ENCODE measurements around the gene CSF1.
"Not testable (repeated sequence)": the region's sequence is repeated elsewhere in the genome, so short reads cannot be mapped to it uniquely, and the experiment has no call there.

CSF1 gene, protein sequence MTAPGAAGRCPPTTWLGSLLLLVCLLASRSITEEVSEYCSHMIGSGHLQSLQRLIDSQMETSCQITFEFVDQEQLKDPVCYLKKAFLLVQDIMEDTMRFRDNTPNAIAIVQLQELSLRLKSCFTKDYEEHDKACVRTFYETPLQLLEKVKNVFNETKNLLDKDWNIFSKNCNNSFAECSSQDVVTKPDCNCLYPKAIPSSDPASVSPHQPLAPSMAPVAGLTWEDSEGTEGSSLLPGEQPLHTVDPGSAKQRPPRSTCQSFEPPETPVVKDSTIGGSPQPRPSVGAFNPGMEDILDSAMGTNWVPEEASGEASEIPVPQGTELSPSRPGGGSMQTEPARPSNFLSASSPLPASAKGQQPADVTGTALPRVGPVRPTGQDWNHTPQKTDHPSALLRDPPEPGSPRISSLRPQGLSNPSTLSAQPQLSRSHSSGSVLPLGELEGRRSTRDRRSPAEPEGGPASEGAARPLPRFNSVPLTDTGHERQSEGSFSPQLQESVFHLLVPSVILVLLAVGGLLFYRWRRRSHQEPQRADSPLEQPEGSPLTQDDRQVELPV

GRCh38 chr1:109910123-109910962 is at the start of gene CSF1:
TSS of gene CSF1 (plus strand) at chr1:109910849. CDS start at chr1:109911024, 175 bp downstream.
- DNase-seq (ENCODE audit: low read depth): peak; percentile 76

- not testable (repeated sequence) for DNase-seq (ENCODE audit: low read depth)
Observed at GRCh38 chr1:109861616-109862015, 49.0 kb upstream of the CSF1 start.

DNA sequence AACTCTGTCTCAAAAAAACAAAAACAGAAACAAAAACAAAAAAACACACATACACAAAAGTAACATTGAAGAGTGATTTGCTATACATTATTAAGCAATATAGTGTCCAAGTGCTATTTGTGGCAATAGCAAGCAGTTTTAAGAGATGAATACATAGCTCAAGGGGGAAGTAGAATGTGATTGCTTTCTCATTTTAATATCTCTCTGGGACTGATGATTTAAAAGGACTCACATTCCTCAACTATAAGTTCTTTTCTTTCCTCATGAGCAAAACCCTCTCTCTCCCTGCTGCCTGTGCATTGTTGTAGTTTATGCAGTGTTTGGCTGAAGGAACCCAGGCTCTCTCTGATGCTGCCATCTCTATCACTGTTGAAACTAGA is 47.0 kb upstream of the CSF1 start:
- no peak for DNase-seq (ENCODE audit: low read depth)

GRCh38 chr1:109864047-109864822 is 46.4 kb upstream of the CSF1 start:
- DNase-seq (ENCODE audit: low read depth): peak; percentile 68

- peak; percentile 88 for DNase-seq (ENCODE audit: low read depth)
Observed at GRCh38 chr1:109864930-109865612, 45.6 kb upstream of the CSF1 start.

GRCh38 chr1:109866071-109866470 is 44.6 kb upstream of the CSF1 start:
- DNase-seq (ENCODE audit: low read depth): no peak

DNA sequence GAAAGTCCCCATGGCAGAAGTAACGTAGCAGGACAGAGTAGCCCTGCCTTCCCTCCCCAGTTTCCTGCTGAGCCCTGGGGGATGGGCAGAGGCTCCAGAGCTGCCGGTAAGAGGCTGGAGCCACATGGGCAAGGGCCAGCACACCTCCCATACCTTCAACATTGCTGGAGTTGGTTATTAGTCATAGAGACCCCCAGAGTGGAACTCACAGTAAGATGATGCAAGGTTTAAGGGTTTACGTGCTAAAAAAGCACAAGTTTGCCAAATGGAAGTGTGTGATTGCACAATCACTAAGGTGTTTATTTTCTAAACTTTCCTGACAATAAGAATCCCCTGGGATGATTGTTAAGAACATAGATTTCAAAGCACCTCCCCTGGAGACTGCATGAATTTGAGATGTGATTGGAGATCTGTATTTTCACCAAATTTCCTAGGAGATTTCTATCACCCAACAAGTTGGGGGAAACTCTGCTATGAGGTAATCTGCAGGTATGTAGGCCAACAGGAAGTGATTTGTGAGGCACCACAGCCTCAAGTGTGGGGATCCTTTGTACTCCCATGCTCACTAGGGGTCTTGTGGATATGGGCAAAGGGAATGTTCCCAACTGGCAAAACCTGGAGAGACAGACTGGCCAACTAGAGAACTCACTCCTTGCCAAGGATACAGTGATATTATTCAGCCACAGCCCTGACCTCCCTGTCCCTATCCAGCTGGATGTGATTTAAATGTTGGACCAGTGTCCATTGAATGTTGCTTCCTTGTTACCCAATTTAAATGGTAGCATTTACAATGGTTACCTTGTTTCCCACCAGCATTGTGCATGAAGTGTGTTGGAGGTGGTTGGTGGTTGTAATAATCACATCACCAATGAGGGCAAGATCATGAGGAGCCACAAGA is 37.1 kb upstream of the CSF1 start:
- no peak for DNase-seq (ENCODE audit: low read depth)

DNA sequence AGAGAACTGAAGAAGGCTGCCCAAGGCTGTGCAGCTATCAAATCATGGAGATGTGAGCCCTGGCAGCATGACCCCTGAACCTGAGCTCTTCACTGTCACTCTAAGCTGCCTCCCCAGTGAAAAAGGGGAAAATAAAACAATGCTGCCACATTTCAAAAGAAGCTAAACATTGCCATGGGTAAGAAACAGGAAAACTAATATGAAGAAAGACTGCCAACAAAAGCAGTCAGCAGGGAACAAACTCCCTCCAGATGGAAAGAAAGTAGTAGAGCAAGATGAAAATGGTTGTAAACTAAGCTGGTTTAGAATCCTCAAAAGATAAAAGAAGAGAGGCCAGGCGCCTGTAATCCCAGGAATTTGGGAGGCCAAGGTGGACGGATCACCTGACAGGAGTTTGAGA is 36.2 kb upstream of the CSF1 start:
- DNase-seq (ENCODE audit: low read depth): no peak

DNA sequence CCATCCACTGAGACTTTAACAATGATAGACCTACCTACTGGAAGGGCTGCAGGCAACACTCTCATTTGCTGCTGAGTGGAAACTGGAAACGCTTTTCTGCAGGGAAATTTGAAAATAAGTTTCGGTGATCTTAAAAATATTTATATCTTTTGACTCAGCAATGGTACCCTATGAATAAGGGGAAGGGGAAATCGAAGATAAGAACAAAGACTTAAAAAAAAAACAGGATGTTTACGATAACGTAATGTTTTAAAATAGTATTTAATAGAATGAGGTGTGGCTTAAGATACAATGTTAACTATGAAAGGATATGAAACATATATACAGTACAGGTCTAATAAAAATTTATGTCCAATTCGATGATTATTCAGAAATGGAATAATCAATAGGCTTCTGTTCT is 34.8 kb upstream of the CSF1 start:
- no peak for DNase-seq (ENCODE audit: low read depth)

- DNase-seq (ENCODE audit: low read depth): peak; percentile 65
Observed at GRCh38 chr1:109876617-109877316, 33.9 kb upstream of the CSF1 start.

- DNase-seq (ENCODE audit: low read depth): peak; percentile 95
Observed at GRCh38 chr1:109877317-109877771, 33.3 kb upstream of the CSF1 start.

GRCh38 chr1:109877776-109878175 is 32.9 kb upstream of the CSF1 start:
- DNase-seq (ENCODE audit: low read depth): no peak

DNA sequence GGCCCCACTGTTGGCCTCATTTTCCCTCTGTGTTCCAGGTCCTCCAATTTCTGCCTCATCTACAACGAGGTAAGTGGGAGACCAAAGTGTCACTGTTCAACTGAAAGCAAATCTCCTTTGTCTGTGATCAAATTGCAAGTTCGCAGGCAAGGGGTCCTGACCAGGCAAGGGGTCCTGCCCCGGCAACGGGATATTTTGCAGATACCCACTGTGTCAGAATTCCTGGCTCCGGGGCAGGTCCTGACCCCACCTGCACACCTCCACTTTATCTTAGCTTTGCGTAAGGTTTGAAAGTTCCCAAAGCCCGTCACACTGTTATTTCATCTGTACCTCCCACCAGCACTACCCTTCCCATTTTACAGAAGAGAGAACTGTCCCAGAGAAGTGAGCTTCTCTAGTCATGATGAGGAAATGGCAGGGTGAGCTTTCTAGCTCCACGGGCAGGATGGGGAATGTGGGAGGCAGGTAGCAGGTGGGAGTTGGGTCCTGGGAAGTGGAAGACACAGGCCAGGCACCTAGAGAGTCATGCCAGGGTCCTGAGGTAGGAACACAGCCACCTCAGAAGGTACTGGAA is 32.0 kb upstream of the CSF1 start:
- no peak for DNase-seq (ENCODE audit: low read depth)

DNA sequence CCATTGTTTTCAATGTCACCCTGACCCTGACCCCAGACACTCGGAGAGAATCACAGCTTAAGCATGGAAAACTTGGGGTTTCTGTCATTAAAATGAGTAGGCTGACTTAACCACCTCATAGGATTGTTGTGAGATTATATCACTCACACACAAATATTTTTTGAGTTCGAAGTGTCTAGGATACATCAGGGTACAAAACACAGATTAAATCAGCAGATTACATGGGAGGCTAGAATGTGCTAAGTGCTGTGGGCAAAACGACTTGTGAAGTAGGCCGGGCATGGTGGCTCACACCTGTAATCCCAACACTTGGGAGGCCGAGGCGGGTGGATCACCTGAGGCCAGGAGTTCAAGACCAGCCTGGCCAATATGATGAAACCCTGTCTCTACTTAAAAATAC is 31.3 kb upstream of the CSF1 start:
- DNase-seq (ENCODE audit: low read depth): not testable (repeated sequence)

GRCh38 chr1:109879881-109880525 is 30.6 kb upstream of the CSF1 start:
- DNase-seq (ENCODE audit: low read depth): no peak

DNA sequence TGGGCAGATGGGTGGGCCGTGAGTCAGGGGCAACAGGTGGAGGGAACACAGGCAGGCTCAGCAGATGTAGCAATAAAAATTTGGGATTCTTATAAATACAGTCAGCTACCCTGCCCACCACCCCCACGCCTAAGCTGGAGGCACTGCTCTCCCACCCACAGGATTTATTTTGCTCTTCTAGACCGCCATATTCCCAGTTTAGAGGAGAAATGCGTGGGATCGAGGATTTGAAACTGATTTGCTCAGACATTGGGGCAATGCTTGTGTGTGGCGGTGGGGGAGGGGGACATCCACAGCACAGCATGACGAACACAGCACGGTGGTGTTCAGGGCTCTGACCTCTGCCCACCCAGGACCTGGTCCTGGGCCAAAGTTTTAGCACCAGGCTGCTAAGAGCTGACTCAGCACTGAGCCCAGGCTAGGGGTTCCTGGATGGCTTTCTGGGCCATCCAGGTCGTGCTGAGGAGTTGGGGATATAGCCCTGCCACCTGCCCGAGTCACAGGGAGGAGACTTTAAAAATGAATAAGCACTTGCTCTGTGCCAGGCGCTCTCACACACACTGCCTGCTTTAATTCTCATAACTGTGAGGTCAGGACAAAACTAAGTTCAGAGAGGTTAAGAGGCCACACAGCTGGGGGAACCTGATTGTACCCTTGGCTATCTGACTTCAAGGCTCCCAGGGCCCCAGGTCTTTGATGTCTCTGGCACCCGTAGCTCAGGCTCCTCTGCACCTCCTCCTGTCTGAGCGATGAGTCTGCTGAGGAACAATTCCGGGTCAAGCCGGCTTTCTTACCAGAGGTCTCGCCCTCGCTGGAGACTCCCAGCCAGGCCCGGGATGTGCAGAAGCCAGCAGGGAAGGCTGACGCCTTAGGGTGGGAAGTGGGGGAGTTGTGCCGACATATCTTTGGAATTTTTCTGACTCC is 29.4 kb upstream of the CSF1 start:
- no peak for DNase-seq (ENCODE audit: low read depth)

DNA sequence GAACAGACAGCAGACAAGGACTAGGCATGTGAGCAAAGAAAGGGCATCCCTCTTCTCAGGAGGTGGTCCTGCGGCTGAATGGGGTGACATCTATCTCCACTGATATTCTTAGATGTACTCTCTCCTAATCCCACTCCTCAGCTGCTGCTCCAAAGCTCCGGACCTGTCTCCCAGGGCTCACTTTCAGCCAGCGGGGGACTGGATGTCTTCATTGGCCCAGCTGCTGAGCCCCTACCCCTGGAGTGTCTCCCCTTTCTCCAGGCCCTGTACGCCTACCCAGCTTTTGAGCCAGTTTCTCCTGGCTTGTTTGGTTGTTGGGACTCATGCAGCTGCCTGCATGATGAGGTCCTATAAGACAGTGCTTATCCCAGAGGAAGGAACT is 28.8 kb upstream of the CSF1 start:
- DNase-seq (ENCODE audit: low read depth): no peak
